Keratinocyte (primary cell): Measurements from ENCODE around the gene KIF21B.

ENCODE experiments used
- EZH2 ChIP-seq: IDR thresholded peaks from one replicate; pipeline ENCODE4 v1.6.1; 2012; ENCODE audit warnings: inconsistent platforms, mild to moderate bottlenecking, low read length, moderate library complexity
- TF ChIP-seq, protein P1 (sequence below), 3 experiments: IDR thresholded peaks in 1 of 3; conservative IDR thresholded peaks in 1 of 3; optimal IDR thresholded peaks in 1 of 3; 2 replicates in 2 of 3; 3 replicates in 1 of 3; pipeline versions ENCODE3 to v1.5.1; 2011; ENCODE audit warnings: low read length in 3 of 3, mild to moderate bottlenecking in 3 of 3, moderate library complexity in 2 of 3, control low read depth in 1 of 3, inconsistent platforms in 1 of 3; ENCODE audit not compliant: insufficient read depth in 2 of 3; ENCODE audit errors: extremely low read depth in 1 of 3

DNA sequence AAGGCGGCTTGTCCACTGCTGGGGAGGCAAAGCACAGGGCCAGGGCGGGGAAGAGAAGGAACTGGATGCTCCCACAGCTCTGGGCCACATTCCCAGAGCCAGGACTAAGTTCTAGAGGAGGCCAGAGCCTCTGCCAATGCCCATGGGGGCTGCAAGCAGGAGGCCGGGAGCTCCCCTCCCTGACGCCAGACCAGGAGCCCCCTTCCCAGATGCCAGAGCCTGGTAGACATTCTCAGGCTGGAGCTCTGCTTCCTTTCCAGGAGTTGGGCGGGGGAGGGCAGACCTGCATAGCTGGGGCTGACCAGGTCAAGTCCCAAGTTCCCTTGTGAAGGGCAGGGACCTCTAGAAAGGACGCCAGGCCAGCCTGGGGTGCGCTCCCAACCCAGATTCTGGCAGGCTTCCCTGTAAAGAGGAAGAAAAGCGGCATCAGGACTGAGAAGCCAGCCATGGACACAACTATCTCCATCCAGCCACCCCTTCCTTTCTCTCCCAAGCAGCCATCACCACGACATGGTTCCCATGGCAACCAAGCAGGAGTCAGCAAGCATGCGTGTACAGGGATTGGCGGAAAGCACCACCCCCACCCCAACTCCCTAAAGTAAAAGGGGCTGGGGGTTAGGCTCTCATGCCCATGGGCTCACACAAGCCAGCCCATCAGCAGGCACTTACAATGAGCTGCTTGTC is 13.4 kb downstream of the KIF21B start:
- TF ChIP-seq, protein P1, sequence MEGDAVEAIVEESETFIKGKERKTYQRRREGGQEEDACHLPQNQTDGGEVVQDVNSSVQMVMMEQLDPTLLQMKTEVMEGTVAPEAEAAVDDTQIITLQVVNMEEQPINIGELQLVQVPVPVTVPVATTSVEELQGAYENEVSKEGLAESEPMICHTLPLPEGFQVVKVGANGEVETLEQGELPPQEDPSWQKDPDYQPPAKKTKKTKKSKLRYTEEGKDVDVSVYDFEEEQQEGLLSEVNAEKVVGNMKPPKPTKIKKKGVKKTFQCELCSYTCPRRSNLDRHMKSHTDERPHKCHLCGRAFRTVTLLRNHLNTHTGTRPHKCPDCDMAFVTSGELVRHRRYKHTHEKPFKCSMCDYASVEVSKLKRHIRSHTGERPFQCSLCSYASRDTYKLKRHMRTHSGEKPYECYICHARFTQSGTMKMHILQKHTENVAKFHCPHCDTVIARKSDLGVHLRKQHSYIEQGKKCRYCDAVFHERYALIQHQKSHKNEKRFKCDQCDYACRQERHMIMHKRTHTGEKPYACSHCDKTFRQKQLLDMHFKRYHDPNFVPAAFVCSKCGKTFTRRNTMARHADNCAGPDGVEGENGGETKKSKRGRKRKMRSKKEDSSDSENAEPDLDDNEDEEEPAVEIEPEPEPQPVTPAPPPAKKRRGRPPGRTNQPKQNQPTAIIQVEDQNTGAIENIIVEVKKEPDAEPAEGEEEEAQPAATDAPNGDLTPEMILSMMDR (optimal IDR thresholded peaks at IDR 0.05 in 1 of 3, IDR thresholded peaks at IDR 0.05 in 1 of 3, conservative IDR thresholded peaks at IDR 0.05 in 1 of 3; ENCODE audit: extremely low read depth in 1 of 3, insufficient read depth in 2 of 3, low read length in 3 of 3) = no peak
- TF ChIP-seq EZH2 = no peak
